Endothelial cell of hepatic sinusoid (primary cell): ENCODE measurements around the gene LRRC73.

Experiments used
- in situ Hi-C: cut with HindIII; loops from 2 replicates; pipeline ENCODE4 v1.10.0; 2017; ENCODE audit warnings: low sequenced_read_pairs

LRRC73 gene

GRCh38 chr6:43494321-43494720 lies 15.8 kb downstream of the LRRC73 start:
- in situ Hi-C loops: no loop called here

- in situ Hi-C loops: no loop called here
These were observed 16.3 kb downstream of the LRRC73 start for GRCh38 chr6:43493833-43494232.

GRCh38 chr6:43493230-43493629 lies 16.9 kb downstream of the LRRC73 start:
- in situ Hi-C loops: no loop called here

- in situ Hi-C loops: no loop called here
These were observed 17.5 kb downstream of the LRRC73 start for GRCh38 chr6:43492673-43493072.

- in situ Hi-C loops: no loop called here
These were observed 18.1 kb downstream of the LRRC73 start for GRCh38 chr6:43491750-43492661.

GRCh38 chr6:43490523-43490939 lies 19.6 kb downstream of the LRRC73 start:
- in situ Hi-C loops: no loop called here

GRCh38 chr6:43489277-43490072 lies 20.7 kb downstream of the LRRC73 start:
- in situ Hi-C loops: no loop called here

GRCh38 chr6:43488667-43489276 lies 21.4 kb downstream of the LRRC73 start:
- in situ Hi-C loops: no loop called here

GRCh38 chr6:43481591-43482236 lies 28.4 kb downstream of the LRRC73 start:
- in situ Hi-C loops: no loop called here

- in situ Hi-C loops: no loop called here
These were observed 29.1 kb downstream of the LRRC73 start for GRCh38 chr6:43481075-43481474.

GRCh38 chr6:43478008-43478372 lies 32.2 kb downstream of the LRRC73 start:
- in situ Hi-C loops: no loop called here

GRCh38 chr6:43477235-43478007 lies 32.7 kb downstream of the LRRC73 start, which contains the start of gene TJAP1:
Gene TJAP1, plus strand, starts transcription at chr6:43477570. Its CDS starts 21,432 bp downstream, at chr6:43499002.
- in situ Hi-C loops: no loop called here

- in situ Hi-C loops: no loop called here
These were observed 33.4 kb downstream of the LRRC73 start for GRCh38 chr6:43476746-43477145.

- in situ Hi-C loops: no loop called here
These were observed 34.6 kb downstream of the LRRC73 start for GRCh38 chr6:43475516-43475915.

GRCh38 chr6:43472515-43472914 lies 37.6 kb downstream of the LRRC73 start:
- in situ Hi-C loops: no loop called here

- in situ Hi-C loops: no loop called here
These were observed 38.7 kb downstream of the LRRC73 start for GRCh38 chr6:43471399-43471798.

GRCh38 chr6:43469947-43470346 lies 40.2 kb downstream of the LRRC73 start:
- in situ Hi-C loops: no loop called here

- in situ Hi-C loops: no loop called here
These were observed 41.1 kb downstream of the LRRC73 start for GRCh38 chr6:43468748-43469681.

GRCh38 chr6:43468240-43468639 lies 41.9 kb downstream of the LRRC73 start:
- in situ Hi-C loops: no loop called here
